SK-N-SH (cell line): ENCODE results near the gene BNC2. TPM values are rescaled to one million over a fixed set of nuclear protein-coding genes. Genes with fewer than 3 reads are reported as not detected.

Experiments
- CTCF ChIA-PET: fragments of 300-600, 350-600 bp; formaldehyde crosslinking; extraction: SDS; loops from one replicate; lab custom pipeline; 2021; lab: Yijun Ruan, JAX
- POLR2A ChIA-PET: fragments of 350-600 bp; sonication (Branson Sonifier 250); formaldehyde crosslinking; extraction: SDS; loops from one replicate; lab custom pipeline; 2020; ENCODE audit warnings: antibody characterized with exemption, inconsistent platforms; lab: Yijun Ruan, JAX
- DNase-seq: peaks from one replicate; pipeline ENCODE4 v3.0.0; 2012
- H2AFZ ChIP-seq: fragments of 200-600 bp; sonication (generic); 2 replicates; pipeline ENCODE4 v1.8.1; 2016; ENCODE audit warnings: antibody characterized with exemption, mild to moderate bottlenecking, low read depth
- H3F3A ChIP-seq: fragments of 200-600 bp; sonication (generic); replicated peaks from 2 replicates; pipeline ENCODE3; 2016; ENCODE audit warnings: antibody characterized with exemption, mild to moderate bottlenecking; ENCODE audit not compliant: insufficient read depth
- H3K27ac ChIP-seq, 2 experiments: fragments of 200-500 bp in 1 of 2; fragments of 200-600 bp in 1 of 2; sonication (Bioruptor generic) in 1 of 2; sonication (generic), shearing (Covaris generic) in 1 of 2; 2 replicates each; pipeline versions ENCODE4 v1.5.1 to v1.6.1; 2014 to 2016; ENCODE audit warnings: low read depth in 2 of 2, inconsistent platforms in 1 of 2, low read length in 1 of 2, mild to moderate bottlenecking in 1 of 2, mixed read lengths in 1 of 2
- H3K27me3 ChIP-seq: fragments of 200-600 bp; sonication (generic), shearing (Covaris generic); 2 replicates; pipeline ENCODE4 v1.6.1; 2016; ENCODE audit warnings: mixed run types; ENCODE audit not compliant: insufficient read depth
- H3K36me3 ChIP-seq, 2 experiments: fragments of 200-500 bp in 1 of 2; fragments of 200-600 bp in 1 of 2; sonication (Bioruptor generic) in 1 of 2; sonication (generic) in 1 of 2; replicated peaks in 1 of 2; 2 replicates each; pipeline versions ENCODE3 to v1.5.1; 2014 to 2016; ENCODE audit warnings: low read length in 1 of 2, mild to moderate bottlenecking in 1 of 2; ENCODE audit not compliant: insufficient read depth in 2 of 2, control insufficient read depth in 1 of 2
- H3K4me1 ChIP-seq, 2 experiments: fragments of 200-500 bp in 1 of 2; fragments of 200-600 bp in 1 of 2; sonication (Bioruptor generic) in 1 of 2; sonication (generic), shearing (Covaris generic) in 1 of 2; 2 replicates each; pipeline versions ENCODE4 v1.5.1 to v1.6.1; 2014 to 2016; ENCODE audit warnings: low read depth in 1 of 2, low read length in 1 of 2, mixed run types in 1 of 2; ENCODE audit not compliant: insufficient read depth in 2 of 2, control insufficient read depth in 1 of 2
- H3K4me2 ChIP-seq: fragments of 200-600 bp; sonication (generic), shearing (Covaris generic); 2 replicates; pipeline ENCODE4 v1.6.1; 2017; ENCODE audit warnings: mixed run types
- H3K4me3 ChIP-seq, 2 experiments: fragments of 200-500 bp in 1 of 2; fragments of 200-600 bp in 1 of 2; sonication (Bioruptor generic) in 1 of 2; sonication (generic), shearing (Covaris generic) in 1 of 2; 2 replicates each; pipeline versions ENCODE4 v1.5.1 to v1.8.1; 2014 to 2016; ENCODE audit warnings: low read depth in 2 of 2, inconsistent platforms in 1 of 2, low read length in 1 of 2, mild to moderate bottlenecking in 1 of 2, mixed read lengths in 1 of 2, moderate library complexity in 1 of 2
- H3K79me2 ChIP-seq: fragments of 200-600 bp; sonication (generic); 2 replicates; pipeline ENCODE4 v1.8.1; 2017; ENCODE audit warnings: mild to moderate bottlenecking; ENCODE audit not compliant: insufficient read depth
- H3K9ac ChIP-seq: fragments of 200-600 bp; sonication (generic); 2 replicates; pipeline ENCODE4 v1.6.1; 2017; ENCODE audit warnings: mixed run types
- H3K9me2 ChIP-seq: fragments of 200-600 bp; sonication (generic); 2 replicates; pipeline ENCODE4 v1.6.1; 2017; ENCODE audit warnings: mixed run types
- H3K9me3 ChIP-seq: fragments of 200-600 bp; sonication (generic); 2 replicates; pipeline ENCODE4 v1.6.1; 2017; ENCODE audit warnings: mixed run types, mild to moderate bottlenecking, moderate library complexity
- H4K20me1 ChIP-seq: fragments of 200-600 bp; sonication (generic); 2 replicates; pipeline ENCODE4 v1.6.1; 2017; ENCODE audit warnings: mild to moderate bottlenecking, mixed run types; ENCODE audit not compliant: insufficient read depth
- CTCF ChIP-seq: fragments of 200-600 bp; sonication (generic); IDR thresholded peaks from 2 replicates; pipeline ENCODE4 v1.6.1; 2017; ENCODE audit warnings: antibody characterized with exemption, mild to moderate bottlenecking, moderate library complexity
- EP300 ChIP-seq, 2 experiments: IDR thresholded peaks; 2 replicates each; pipeline versions ENCODE4 v1.4.0 to v1.6.1; 2012; ENCODE audit warnings: borderline replicate concordance in 1 of 2, low read depth in 1 of 2, low read length in 1 of 2
- IRF3 ChIP-seq: fragments of 150-350 bp; IDR thresholded peaks from 2 replicates; pipeline ENCODE4 v1.6.1; 2016; ENCODE audit warnings: mild to moderate bottlenecking, low read depth, low read length
- JUND ChIP-seq: IDR thresholded peaks from 2 replicates; pipeline ENCODE4 v1.4.0; 2012
- MAX ChIP-seq: IDR thresholded peaks from 2 replicates; pipeline ENCODE4 v1.4.0; 2012; ENCODE audit warnings: low read depth
- NRF1 ChIP-seq: IDR thresholded peaks from 2 replicates; pipeline ENCODE4 v1.6.1; 2012; ENCODE audit warnings: low read depth, mild to moderate bottlenecking, low read length
- REST ChIP-seq: IDR thresholded peaks from 2 replicates; pipeline ENCODE4 v1.6.1; 2012; ENCODE audit warnings: mild to moderate bottlenecking, low read depth, low read length, moderate library complexity
- USF1 ChIP-seq: IDR thresholded peaks from 2 replicates; pipeline ENCODE4 v1.4.0; 2012; ENCODE audit warnings: low read depth, borderline replicate concordance
- WGBS: methylation state at CpG from one replicate; pipeline ENCODE4 v1.1.6; 2017; ENCODE audit warnings: low lambda C conversion rate; 5-methylcytosine and 5-hydroxymethylcytosine counted together
- polyA plus RNA-seq, 3 experiments: library from polyadenylated mRNA; depleted of rRNA; stranded (reverse); fragments of >200 nt; gene quantifications; 2 replicates each; pipeline ENCODE4 v1.2.3, GENCODE V29; 2012

The BNC2 gene
- polyA plus RNA-seq, 1 of the 3 experiments (the other 2 are of a cell fraction), result 8.8 TPM

GRCh38 chr9:16813838-16814237 is 56.6 kb downstream of the BNC2 start:
- POLR2A ChIA-PET, result no interaction called here
- TF ChIP-seq EP300 (IDR thresholded peaks at IDR 0.05; ENCODE audit: borderline replicate concordance in 1 of 2, low read depth in 1 of 2, low read length in 1 of 2) (no peak), JUND (no peak), REST (no peak), MAX (no peak), CTCF (no peak), IRF3 (no peak), NRF1 (no peak), USF1 (no peak)
- TF ChIP-seq, all 33 proteins: peak for 0
- H3K27ac ChIP-seq, result no peak overlapping the region
- no peak overlapping the region for H2AFZ ChIP-seq
- no peaks in the 10 kb centered on the region; a peak in 1 of 4 replicates for H3K4me1 ChIP-seq
- no peaks in the 10 kb centered on the region for H3F3A ChIP-seq
- 91% methylated on average over 4 of the region's 4 CpGs for WGBS
- peaks cover 3% of the 10 kb centered on the region; the same call in 1 of the 2 replicates for H3K79me2 ChIP-seq
- no peak for DNase-seq
- no peaks in the 10 kb centered on the region for H3K27me3 ChIP-seq
- H4K20me1 ChIP-seq, result no peaks in the 10 kb centered on the region
- H3K4me3 ChIP-seq, result no peak overlapping the region
- no peak overlapping the region for H3K9ac ChIP-seq
- H3K9me2 ChIP-seq, result no peaks in the 10 kb centered on the region
- H3K4me2 ChIP-seq, result no peak overlapping the region
- no peaks in the 10 kb centered on the region for H3K36me3 ChIP-seq
- H3K9me3 ChIP-seq, result no peaks in the 10 kb centered on the region
- CTCF ChIA-PET, result interaction anchor here (0.9 kb wide), 1 partner anchor 10 kb away, joined by 3 read pairs; no protein-coding TSS in a partner anchor
